Measurements from ENCODE around the gene FILIP1L. TPM values are rescaled to one million over a fixed set of nuclear protein-coding genes. Genes with fewer than 3 reads are reported as not detected.

The FILIP1L gene
- polyA plus RNA-seq, 1 of the 3 experiments (the other 2 are of a cell fraction) = 26.8 TPM

DNA sequence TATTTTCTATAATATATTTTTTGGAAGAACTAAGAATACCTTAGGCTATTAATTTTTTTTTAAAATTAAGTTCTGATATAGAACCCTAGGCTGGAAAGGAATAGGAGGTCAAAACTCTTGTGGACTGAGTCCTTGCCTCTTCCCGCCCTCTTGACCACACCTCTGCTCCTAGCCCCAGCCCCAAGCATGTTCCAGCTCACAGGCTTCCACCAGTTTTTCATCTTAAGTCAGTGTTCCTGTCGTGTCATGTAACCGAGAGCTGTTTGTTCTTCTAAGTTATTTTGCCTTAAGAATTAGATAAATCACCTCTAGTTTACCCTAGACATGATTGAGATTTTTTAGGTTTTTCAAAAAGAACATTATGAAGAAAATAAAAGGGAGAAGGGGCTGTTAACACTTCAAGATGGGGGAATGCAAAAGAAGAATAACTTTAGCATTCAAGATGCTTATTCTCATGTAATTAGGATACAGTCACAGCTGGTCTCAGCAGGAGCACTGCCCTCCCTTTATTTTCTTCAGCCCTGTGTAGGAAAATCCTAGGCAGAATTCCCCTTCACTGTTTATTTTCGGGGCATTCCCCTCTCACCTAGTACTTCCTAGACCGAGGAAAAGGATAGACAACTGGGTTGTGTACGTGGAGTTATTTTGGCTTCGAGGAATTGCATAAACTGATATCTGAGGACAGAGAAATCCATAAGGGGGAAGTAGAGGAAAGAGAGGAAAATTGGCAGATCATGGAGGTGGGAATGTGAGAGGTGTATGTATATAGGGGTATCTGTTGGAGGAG lies 186.4 kb downstream of the FILIP1L start:
- no peak for TF ChIP-seq TEAD4 (IDR thresholded peaks at IDR 0.05; ENCODE audit: borderline replicate concordance, insufficient read depth)
- TF ChIP-seq, protein P1, sequence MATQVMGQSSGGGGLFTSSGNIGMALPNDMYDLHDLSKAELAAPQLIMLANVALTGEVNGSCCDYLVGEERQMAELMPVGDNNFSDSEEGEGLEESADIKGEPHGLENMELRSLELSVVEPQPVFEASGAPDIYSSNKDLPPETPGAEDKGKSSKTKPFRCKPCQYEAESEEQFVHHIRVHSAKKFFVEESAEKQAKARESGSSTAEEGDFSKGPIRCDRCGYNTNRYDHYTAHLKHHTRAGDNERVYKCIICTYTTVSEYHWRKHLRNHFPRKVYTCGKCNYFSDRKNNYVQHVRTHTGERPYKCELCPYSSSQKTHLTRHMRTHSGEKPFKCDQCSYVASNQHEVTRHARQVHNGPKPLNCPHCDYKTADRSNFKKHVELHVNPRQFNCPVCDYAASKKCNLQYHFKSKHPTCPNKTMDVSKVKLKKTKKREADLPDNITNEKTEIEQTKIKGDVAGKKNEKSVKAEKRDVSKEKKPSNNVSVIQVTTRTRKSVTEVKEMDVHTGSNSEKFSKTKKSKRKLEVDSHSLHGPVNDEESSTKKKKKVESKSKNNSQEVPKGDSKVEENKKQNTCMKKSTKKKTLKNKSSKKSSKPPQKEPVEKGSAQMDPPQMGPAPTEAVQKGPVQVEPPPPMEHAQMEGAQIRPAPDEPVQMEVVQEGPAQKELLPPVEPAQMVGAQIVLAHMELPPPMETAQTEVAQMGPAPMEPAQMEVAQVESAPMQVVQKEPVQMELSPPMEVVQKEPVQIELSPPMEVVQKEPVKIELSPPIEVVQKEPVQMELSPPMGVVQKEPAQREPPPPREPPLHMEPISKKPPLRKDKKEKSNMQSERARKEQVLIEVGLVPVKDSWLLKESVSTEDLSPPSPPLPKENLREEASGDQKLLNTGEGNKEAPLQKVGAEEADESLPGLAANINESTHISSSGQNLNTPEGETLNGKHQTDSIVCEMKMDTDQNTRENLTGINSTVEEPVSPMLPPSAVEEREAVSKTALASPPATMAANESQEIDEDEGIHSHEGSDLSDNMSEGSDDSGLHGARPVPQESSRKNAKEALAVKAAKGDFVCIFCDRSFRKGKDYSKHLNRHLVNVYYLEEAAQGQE (IDR thresholded peaks at IDR 0.05; ENCODE audit: low read depth, low read length) = no peak
- TF ChIP-seq, protein P2, sequence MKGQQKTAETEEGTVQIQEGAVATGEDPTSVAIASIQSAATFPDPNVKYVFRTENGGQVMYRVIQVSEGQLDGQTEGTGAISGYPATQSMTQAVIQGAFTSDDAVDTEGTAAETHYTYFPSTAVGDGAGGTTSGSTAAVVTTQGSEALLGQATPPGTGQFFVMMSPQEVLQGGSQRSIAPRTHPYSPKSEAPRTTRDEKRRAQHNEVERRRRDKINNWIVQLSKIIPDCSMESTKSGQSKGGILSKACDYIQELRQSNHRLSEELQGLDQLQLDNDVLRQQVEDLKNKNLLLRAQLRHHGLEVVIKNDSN (IDR thresholded peaks at IDR 0.05; ENCODE audit: borderline replicate concordance, low read depth) = no peak
- TF ChIP-seq CHD2 (IDR thresholded peaks at IDR 0.05; ENCODE audit: low read length, partially characterized antibody) = no peak
- Histone ChIP-seq H3K79me2 (ENCODE audit: insufficient read depth) (no peaks in the 10 kb centered on the region), H3K4me2 (no peak overlapping the region), H4K20me1 (ENCODE audit: insufficient read depth) (no peaks in the 10 kb centered on the region), H3K9ac (no peak overlapping the region), H3K4me1 (ENCODE audit: control insufficient read depth in 1 of 2, insufficient read depth in 2 of 2, low read depth in 1 of 2, low read length in 1 of 2) (peaks cover 6 to 18% of the 10 kb centered on the region in 2 experiments; a peak in 3 of 4 replicates), H2AFZ (ENCODE audit: low read depth) (no peak overlapping the region), H3K27me3 (ENCODE audit: insufficient read depth) (no peaks in the 10 kb centered on the region), H3K4me3 (ENCODE audit: low read depth in 2 of 2, low read length in 1 of 2) (no peak overlapping the region), H3K36me3 (replicated peaks in 1 of 2; ENCODE audit: control insufficient read depth in 1 of 2, insufficient read depth in 2 of 2, low read length in 1 of 2) (no peaks in the 10 kb centered on the region), H3F3A (replicated peaks; ENCODE audit: insufficient read depth) (peaks cover 10% of the 10 kb centered on the region), H3K9me2 (no peaks in the 10 kb centered on the region), H3K27ac (ENCODE audit: low read depth in 2 of 2, low read length in 1 of 2) (no peak overlapping the region), H3K9me3 (no peaks in the 10 kb centered on the region)
- ChIA-PET POLR2A (no interaction called here), CTCF (no interaction called here)
- WGBS (ENCODE audit: low lambda C conversion rate) = 95% methylated on average over 7 of the region's 7 CpGs
- DNase-seq = no peak

DNA sequence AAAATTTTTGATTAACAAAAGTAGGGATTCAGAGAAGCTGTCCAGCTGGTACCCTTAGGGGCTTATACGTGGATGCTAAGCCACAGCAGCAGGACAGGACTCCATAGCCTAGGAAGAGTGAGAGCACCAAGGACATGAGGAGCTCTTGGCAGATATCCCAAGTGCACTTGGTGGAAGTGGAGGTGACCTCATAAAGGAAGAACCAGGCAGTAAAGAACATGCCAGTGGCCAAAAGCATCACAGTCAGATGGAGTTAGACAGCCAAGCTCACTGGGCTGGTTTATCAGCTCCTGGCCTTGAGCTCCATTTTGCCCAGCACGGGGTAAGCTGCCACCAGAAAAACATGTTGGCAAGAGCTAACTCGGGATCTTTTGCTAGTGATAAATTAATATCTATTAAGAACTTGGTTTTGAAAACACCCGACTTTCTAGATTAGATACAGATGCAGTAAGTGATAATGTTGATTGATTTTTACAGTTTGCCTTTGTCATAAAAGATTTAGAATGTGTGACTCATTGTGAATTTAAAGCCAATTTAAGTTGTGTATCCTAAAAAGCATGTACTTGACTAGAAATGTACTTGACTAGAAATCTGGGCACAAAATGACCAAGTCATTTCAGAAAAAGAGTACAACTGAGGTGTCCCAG lies 188.6 kb downstream of the FILIP1L start:
- Histone ChIP-seq H3K27ac (ENCODE audit: low read depth in 2 of 2, low read length in 1 of 2) (peak overlapping the region; percentile 43 to 70; a peak in 3 of 4 replicates), H3K4me2 (peak overlapping the region; percentile 15; the same call in 1 of the 2 replicates), H3K79me2 (ENCODE audit: insufficient read depth) (no peaks in the 10 kb centered on the region), H3K27me3 (ENCODE audit: insufficient read depth) (no peaks in the 10 kb centered on the region), H3K36me3 (replicated peaks in 1 of 2; ENCODE audit: control insufficient read depth in 1 of 2, insufficient read depth in 2 of 2, low read length in 1 of 2) (no peaks in the 10 kb centered on the region), H3K4me3 (ENCODE audit: low read depth in 2 of 2, low read length in 1 of 2) (no peak overlapping the region), H4K20me1 (ENCODE audit: insufficient read depth) (no peaks in the 10 kb centered on the region), H3K9ac (peak overlapping the region; percentile 9; the same call in 1 of the 2 replicates), H2AFZ (ENCODE audit: low read depth) (peak overlapping the region; percentile 35; the same call in 1 of the 2 replicates), H3K9me3 (no peaks in the 10 kb centered on the region), H3K4me1 (ENCODE audit: control insufficient read depth in 1 of 2, insufficient read depth in 2 of 2, low read depth in 1 of 2, low read length in 1 of 2) (peaks cover 6 to 18% of the 10 kb centered on the region in 2 experiments; a peak in 3 of 4 replicates), H3K9me2 (no peaks in the 10 kb centered on the region), H3F3A (replicated peaks; ENCODE audit: insufficient read depth) (peaks cover 10% of the 10 kb centered on the region)
- 26% methylated on average over 4 of the region's 4 CpGs for WGBS (ENCODE audit: low lambda C conversion rate)
- DNase-seq = peak; percentile 27
- ChIA-PET POLR2A (no interaction called here), CTCF (interaction anchor here (1.1 kb wide), 1 partner anchor 83 kb away, joined by 4 read pairs; no protein-coding TSS in a partner anchor)
- TF ChIP-seq, protein P3, sequence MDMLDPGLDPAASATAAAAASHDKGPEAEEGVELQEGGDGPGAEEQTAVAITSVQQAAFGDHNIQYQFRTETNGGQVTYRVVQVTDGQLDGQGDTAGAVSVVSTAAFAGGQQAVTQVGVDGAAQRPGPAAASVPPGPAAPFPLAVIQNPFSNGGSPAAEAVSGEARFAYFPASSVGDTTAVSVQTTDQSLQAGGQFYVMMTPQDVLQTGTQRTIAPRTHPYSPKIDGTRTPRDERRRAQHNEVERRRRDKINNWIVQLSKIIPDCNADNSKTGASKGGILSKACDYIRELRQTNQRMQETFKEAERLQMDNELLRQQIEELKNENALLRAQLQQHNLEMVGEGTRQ (IDR thresholded peaks at IDR 0.05; ENCODE audit: borderline replicate concordance, low read depth, low read length) = no peak
- no peak for TF ChIP-seq POLR2AphosphoS5 (IDR thresholded peaks at IDR 0.05; ENCODE audit: low read depth, low read length)
- TF ChIP-seq NRF1 (IDR thresholded peaks at IDR 0.05; ENCODE audit: low read depth, low read length) = no peak
- TF ChIP-seq TAF1 (IDR thresholded peaks at IDR 0.05; ENCODE audit: borderline replicate concordance, low read depth, low read length) = peak; percentile 25; the same call in 1 of the 2 replicates
- TF ChIP-seq EZH2phosphoT487 (IDR thresholded peaks at IDR 0.05; ENCODE audit: borderline replicate concordance, low read depth) = no peak
- TF ChIP-seq, protein P1 (IDR thresholded peaks at IDR 0.05; ENCODE audit: low read depth, low read length) = no peak
- TF ChIP-seq, protein P2 (IDR thresholded peaks at IDR 0.05; ENCODE audit: borderline replicate concordance, low read depth) = no peak
- TF ChIP-seq MEF2A (IDR thresholded peaks at IDR 0.05; ENCODE audit: borderline replicate concordance, low read depth) = no peak
- TF ChIP-seq FOSL2 (IDR thresholded peaks at IDR 0.05; ENCODE audit: borderline replicate concordance, low read depth) = peak; percentile 2; the same call in 1 of the 2 replicates
- TF ChIP-seq MXI1 (IDR thresholded peaks at IDR 0.05; ENCODE audit: low read depth, low read length) = 0 out of 2 replicates have a peak, but pooled peaks have one; percentile 25

All from SK-N-SH (cell line).